GM12878 (cell line): ENCODE results near the gene IRX5. TPM values are rescaled to one million over a fixed set of nuclear protein-coding genes. Genes with fewer than 3 reads are reported as not detected.

Source experiments
- ATAC-seq: fragments of 200-7000 bp; cut with Tn5 transposase; 3 replicates; pipeline ENCODE4 v1.9.1; 2020; ENCODE audit warnings: mild to moderate bottlenecking, moderate library complexity
- BruUV-seq: library from RNA; stranded (reverse); fragments of 400-500 nt; replicated peaks from 2 replicates; lab custom pipeline; 2021; lab: Mats Ljungman, UMichigan
- CTCF ChIA-PET: fragments of 300-600 bp; sonication (Branson Sonifier 250); formaldehyde crosslinking; extraction: SDS; loops from one replicate; lab custom pipeline; 2021; ENCODE audit warnings: inconsistent platforms; lab: Yijun Ruan, JAX
- POLR2A ChIA-PET: fragments of 350-600 bp; formaldehyde crosslinking; extraction: SDS; loops from one replicate; lab custom pipeline; 2021; ENCODE audit warnings: inconsistent platforms; lab: Charles Lee
- RAD21 ChIA-PET: fragments of 300-600 bp; sonication (Branson Sonifier 250); formaldehyde crosslinking; loops from one replicate; lab custom pipeline; 2023; ENCODE audit warnings: antibody characterized with exemption; ENCODE audit not compliant: unreplicated experiment; lab: Charles Lee
- SMC1A ChIA-PET: fragments of 300-600 bp; sonication (Branson Sonifier 250); formaldehyde crosslinking; loops from one replicate; lab custom pipeline; 2023; ENCODE audit not compliant: unreplicated experiment, uncharacterized antibody; lab: Charles Lee
- DNase-seq: peaks from one replicate; pipeline ENCODE4 v3.0.0-alpha.2; 2011; ENCODE audit warnings: low read depth, low spot score
- FAIRE-seq: peaks from 3 replicates; lab custom pipeline; 2011; peaks lifted over from hg19 to GRCh38; lab: Jason Lieb, UNC
- H2AFZ ChIP-seq: 2 replicates; pipeline ENCODE4 v1.6.0; 2011; ENCODE audit warnings: low read depth, low read length, control low read depth; ENCODE audit not compliant: control insufficient read depth
- H3K27ac ChIP-seq: 2 replicates; pipeline ENCODE4 v1.5.1; 2011; ENCODE audit warnings: control low read depth; ENCODE audit not compliant: control insufficient read depth, insufficient read depth
- H3K27me3 ChIP-seq, 2 experiments: replicated peaks in 1 of 2; 2 replicates each; pipeline versions ENCODE4 v1.6.0 to v1.6.1; 2011; ENCODE audit warnings: low read length in 1 of 2; ENCODE audit not compliant: control insufficient read depth in 2 of 2, insufficient read depth in 2 of 2
- H3K36me3 ChIP-seq, 2 experiments: 2 replicates each; pipeline ENCODE4 v1.5.1; 2011; ENCODE audit warnings: low read length in 1 of 2; ENCODE audit not compliant: control insufficient read depth in 2 of 2, insufficient read depth in 2 of 2
- H3K4me1 ChIP-seq: 2 replicates; pipeline ENCODE4 v1.6.1; 2011; ENCODE audit warnings: mild to moderate bottlenecking, low read length, moderate library complexity, mixed read lengths; ENCODE audit not compliant: control insufficient read depth, insufficient read depth
- H3K4me2 ChIP-seq: 2 replicates; pipeline ENCODE4 v1.6.0; 2011; ENCODE audit warnings: control low read depth; ENCODE audit not compliant: control insufficient read depth, insufficient read depth
- H3K4me3 ChIP-seq: fragments of 200-600 bp; sonication (generic); 2 replicates; pipeline ENCODE4 v1.5.1; 2016
- H3K79me2 ChIP-seq: 2 replicates; pipeline ENCODE4 v1.6.0; 2011; ENCODE audit warnings: low read length; ENCODE audit not compliant: control insufficient read depth, insufficient read depth
- H3K9ac ChIP-seq: 2 replicates; pipeline ENCODE4 v1.8.0; 2011; ENCODE audit warnings: low read length, control low read depth, mixed read lengths; ENCODE audit not compliant: control insufficient read depth, insufficient read depth
- H3K9me3 ChIP-seq: replicated peaks from 3 replicates; pipeline ENCODE4 v1.5.1; 2011; ENCODE audit warnings: mild to moderate bottlenecking, low read length; ENCODE audit not compliant: control insufficient read depth, insufficient read depth
- H4K20me1 ChIP-seq: 2 replicates; pipeline ENCODE4 v1.6.0; 2011; ENCODE audit not compliant: control insufficient read depth, insufficient read depth
- BHLHE40 ChIP-seq, 2 experiments: fragments of 450-650 bp in 1 of 2; IDR thresholded peaks; 2 replicates each; pipeline ENCODE4 v1.6.1; 2011 to 2017; ENCODE audit warnings: low read depth in 2 of 2, borderline replicate concordance in 1 of 2, improper control_type of control experiment in 1 of 2, low read length in 1 of 2, mild to moderate bottlenecking in 1 of 2
- CHD2 ChIP-seq: IDR thresholded peaks from 2 replicates; pipeline ENCODE4 v1.6.1; 2011; ENCODE audit warnings: low read depth, low read length, improper control_type of control experiment, borderline replicate concordance
- EZH2 ChIP-seq: IDR thresholded peaks from 2 replicates; pipeline ENCODE4 v1.6.1; 2012; ENCODE audit warnings: low read depth, mild to moderate bottlenecking, control low read depth, inconsistent platforms, low read length, borderline replicate concordance; ENCODE audit not compliant: control insufficient read depth
- FOXK2 ChIP-seq: fragments of 450-650 bp; IDR thresholded peaks from 2 replicates; pipeline ENCODE4 v1.6.1; 2017; ENCODE audit warnings: mild to moderate bottlenecking, moderate library complexity
- HDAC6 ChIP-seq: fragments of 200-600 bp; sonication (generic); IDR thresholded peaks from one replicate; pipeline ENCODE4 v1.8.0; 2017; ENCODE audit warnings: antibody characterized with exemption; ENCODE audit not compliant: unreplicated experiment
- IRF3 ChIP-seq: fragments of 450-650 bp; IDR thresholded peaks from 2 replicates; pipeline ENCODE4 v1.6.1; 2014; ENCODE audit warnings: mild to moderate bottlenecking
- NFYB ChIP-seq: IDR thresholded peaks from 2 replicates; pipeline ENCODE4 v1.6.1; 2011; ENCODE audit warnings: low read depth, mild to moderate bottlenecking, low read length, improper control_type of control experiment, moderate library complexity; ENCODE audit not compliant: insufficient read depth
- TBL1XR1 ChIP-seq: IDR thresholded peaks from 2 replicates; pipeline ENCODE4 v1.6.1; 2012; ENCODE audit warnings: low read depth, low read length, improper control_type of control experiment
- TCF12 ChIP-seq: IDR thresholded peaks from 2 replicates; pipeline ENCODE4 v1.6.1; 2011; ENCODE audit warnings: low read depth, mild to moderate bottlenecking, low read length
- ZBED1 ChIP-seq: IDR thresholded peaks from 2 replicates; pipeline ENCODE4 v1.6.1; 2016; ENCODE audit warnings: borderline replicate concordance
- ZNF207 ChIP-seq: fragments of 450-650 bp; IDR thresholded peaks from 2 replicates; pipeline ENCODE4 v1.6.1; 2014; ENCODE audit warnings: antibody characterized with exemption, mild to moderate bottlenecking, borderline replicate concordance
- ZNF622 ChIP-seq: fragments of 450-650 bp; IDR thresholded peaks from 2 replicates; pipeline ENCODE4 v1.6.1; 2017; ENCODE audit warnings: mild to moderate bottlenecking, inconsistent platforms
- WGBS: methylation state at CpG from one replicate; pipeline ENCODE4 v1.1.6; 2016; ENCODE audit warnings: low lambda C conversion rate; ENCODE audit not compliant: insufficient replicate concordance, insufficient coverage; ENCODE audit errors: missing lambda C conversion rate; 5-methylcytosine and 5-hydroxymethylcytosine counted together
- in situ Hi-C: fragments of 300-500 bp; cut with MboI; formaldehyde crosslinking; loops from 9 replicates; pipeline ENCODE4 v1.14.3; 2018; ENCODE audit warnings: mixed read lengths
- intact Hi-C: fragments of 100-400 bp; cut with micrococcal nuclease; formaldehyde crosslinking; loops from one replicate; pipeline ENCODE4 v1.14.2; 2022; ENCODE audit not compliant: unreplicated experiment
- polyA plus RNA-seq, 11 experiments: library from polyadenylated mRNA; depleted of rRNA in 4 of 11; unstranded in 6 of 11; stranded (reverse) in 5 of 11; fragments of >200 nt; fragmentation: Nextera tagmentation in 4 of 11; fragmentation: Illumina TruSeq in 1 of 11; extraction: Ambion mirVana in 4 of 11; extraction: Trizol in 1 of 11; gene quantifications; 1 replicate in 1 of 11; 2 replicates in 10 of 11; pipeline versions ENCODE4 v1.2.1 to v1.2.3, GENCODE V29; 2011 to 2016; ENCODE audit warnings: inconsistent platforms in 2 of 11, missing spikeins in 2 of 11, low read depth in 1 of 11
- total RNA-seq, 4 experiments: library from RNA; depleted of rRNA in 3 of 4; stranded (reverse); fragments of >200 nt in 3 of 4; fragmentation: Illumina TruSeq in 1 of 4; extraction: Trizol in 1 of 4; gene quantifications; 2 replicates each; pipeline versions ENCODE4 v1.2.1 to v1.2.3, GENCODE V29; 2013 to 2021

IRX5 gene
- total and polyA plus RNA-seq, 10 of the 15 experiments (the other 5 are each of a cell fraction or from before 2014, with no cell fraction given): 0.08 TPM; not detected in 9

GRCh38 chr16:54939510-54940278 lies 9.0 kb downstream of the IRX5 start:
- Histone ChIP-seq H2AFZ (no peak overlapping the region), H3K36me3 (no peaks in the 10 kb centered on the region), H3K27me3 (peaks cover 9 to 25% of the 10 kb centered on the region in 2 experiments), H3K9ac (no peak overlapping the region), H3K4me3 (no peak overlapping the region), H3K4me2 (no peak overlapping the region), H4K20me1 (no peaks in the 10 kb centered on the region), H3K4me1 (no peaks in the 10 kb centered on the region), H3K9me3 (no peaks in the 10 kb centered on the region; the same call in 1 of the 3 replicates), H3K27ac (no peak overlapping the region), H3K79me2 (no peaks in the 10 kb centered on the region)
- WGBS: 66% methylated on average over 38 of the region's 38 CpGs
- no peak for TF ChIP-seq CHD2
- ChIA-PET RAD21 (no interaction called here), CTCF (no interaction called here), POLR2A (no interaction called here), SMC1A (no interaction called here)
- ATAC-seq: no peak
- intact Hi-C loops: no loop called here
- in situ Hi-C loops: no loop called here
- no peak for DNase-seq
- BruUV-seq: no TSS peak
- no peak for FAIRE-seq

- DNase-seq: no peak
- Histone ChIP-seq H3K27me3 (peaks cover 7 to 24% of the 10 kb centered on the region in 2 experiments), H3K9ac (no peak overlapping the region), H3K4me2 (no peak overlapping the region), H4K20me1 (no peaks in the 10 kb centered on the region)
- no TSS peak for BruUV-seq
- RAD21 ChIA-PET: no interaction called here
- TF ChIP-seq ZBED1: no peak
- no peak for TF ChIP-seq NFYB
- TF ChIP-seq FOXK2: no peak
- TF ChIP-seq TCF12: no peak
- TF ChIP-seq EZH2: no peak
- TF ChIP-seq HDAC6: no peak
- TF ChIP-seq TBL1XR1: no peak
- TF ChIP-seq BHLHE40 (IDR thresholded peaks at IDR 0.05; ENCODE audit: borderline replicate concordance in 1 of 2, low read depth in 2 of 2, low read length in 1 of 2): no peak
- TF ChIP-seq ZNF207: no peak
- TF ChIP-seq ZNF622: no peak
- no peak for TF ChIP-seq IRF3
- TF ChIP-seq, all 136 proteins: peak for 0
- SMC1A ChIA-PET: no interaction called here
- ATAC-seq (no peak), FAIRE-seq (no peak)
- Histone ChIP-seq H3K9me3 (no peaks in the 10 kb centered on the region; the same call in 2 of the 3 replicates), H3K79me2 (no peaks in the 10 kb centered on the region), H2AFZ (no peak overlapping the region), H3K4me1 (no peaks in the 10 kb centered on the region), H3K36me3 (no peaks in the 10 kb centered on the region), H3K27ac (no peak overlapping the region), H3K4me3 (no peak overlapping the region)
- POLR2A ChIA-PET: no interaction called here
- CTCF ChIA-PET: no interaction called here
- 42% methylated on average over 4 of the region's 4 CpGs for WGBS
- in situ Hi-C loops (no loop called here), intact Hi-C loops (no loop called here)
Observed at GRCh38 chr16:54940279-54940604, 9.6 kb downstream of the IRX5 start.
